ENCODE data around the gene CNOT4.

The CNOT4 gene

GRCh38 chr7:135391514-135391913, 118.4 kb downstream of the CNOT4 start:
- no peak for DNase-seq

- DNase-seq = peak; percentile 45
Measured at GRCh38 chr7:135390829-135391228, 119.1 kb downstream of the CNOT4 start.

GRCh38 chr7:135389971-135390370, 119.9 kb downstream of the CNOT4 start:
- DNase-seq = no peak

GRCh38 chr7:135388616-135389015, 121.3 kb downstream of the CNOT4 start:
- no peak for DNase-seq

- no peak for DNase-seq
Measured at GRCh38 chr7:135386776-135387175, 123.1 kb downstream of the CNOT4 start.

GRCh38 chr7:135386181-135386580, 123.7 kb downstream of the CNOT4 start:
- DNase-seq = no peak

DNA sequence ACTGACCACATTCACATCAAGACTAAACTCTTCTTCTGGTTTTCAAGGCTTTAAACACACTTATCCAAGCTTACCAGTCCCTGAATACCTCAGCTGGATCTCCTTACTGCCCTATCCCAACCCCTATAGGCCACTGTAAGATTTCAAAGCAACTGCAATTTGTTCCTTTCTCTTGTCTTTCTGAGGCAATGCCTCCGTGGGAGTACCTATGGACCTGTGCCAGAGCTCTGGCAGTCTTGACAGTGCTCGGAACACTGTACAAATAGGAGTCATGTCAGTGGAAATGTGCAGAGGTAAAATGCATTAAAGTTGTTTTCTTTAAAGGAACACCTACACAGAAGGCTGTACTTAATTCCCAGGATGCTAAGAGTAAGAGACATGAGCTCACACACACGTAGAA, 124.7 kb downstream of the CNOT4 start:
- no peak for DNase-seq

DNA sequence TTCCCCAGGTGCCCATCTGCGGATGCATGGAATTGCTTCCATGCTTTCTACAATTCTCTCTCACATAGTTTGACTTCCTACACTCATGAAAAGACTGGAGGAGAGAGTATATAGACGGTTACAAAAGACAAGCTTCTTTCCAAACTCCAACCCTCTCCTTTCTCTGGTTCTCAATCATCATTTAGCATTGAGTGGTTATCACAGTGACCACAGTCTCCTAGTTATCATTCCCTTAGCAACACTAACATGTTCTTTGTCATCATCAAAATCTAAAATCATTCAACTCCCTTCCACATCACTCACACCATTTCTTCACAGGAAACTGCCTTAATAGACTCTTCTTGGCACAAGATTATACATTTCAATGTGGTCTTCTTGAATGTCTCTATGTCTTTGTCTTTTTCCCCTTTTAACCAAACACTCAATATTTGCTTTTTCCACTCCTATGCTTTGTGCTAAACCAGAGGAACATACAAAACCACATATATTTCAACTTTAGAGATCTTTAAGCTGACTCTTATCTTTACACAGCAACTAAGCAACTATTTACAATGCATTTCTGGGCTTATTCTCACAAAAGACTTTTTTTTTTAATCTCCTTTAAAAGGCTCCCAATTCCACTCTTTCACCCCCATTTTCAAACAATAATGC, 126.3 kb downstream of the CNOT4 start:
- DNase-seq = no peak

GRCh38 chr7:135382173-135382572, 127.7 kb downstream of the CNOT4 start:
- DNase-seq = no peak

DNA sequence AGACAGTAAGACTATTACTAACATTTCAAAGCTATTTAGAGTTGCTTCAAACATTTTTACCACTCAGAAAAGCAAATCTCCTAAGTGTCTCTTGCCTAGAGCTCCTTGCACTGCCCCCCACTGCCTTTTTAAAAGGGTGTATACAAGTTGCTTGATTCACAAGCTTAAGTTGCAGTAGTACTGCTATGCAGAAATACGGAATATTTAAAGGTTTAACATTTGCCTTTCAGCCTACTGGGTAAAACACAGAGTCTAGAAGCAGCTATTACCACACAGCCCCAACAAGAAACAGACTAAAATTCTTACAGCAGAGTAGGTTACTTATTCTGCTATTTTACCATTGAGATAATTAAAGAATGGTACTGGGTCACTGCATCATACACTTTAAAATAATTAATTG, 128.5 kb downstream of the CNOT4 start:
- DNase-seq = no peak

GRCh38 chr7:135380351-135380750, 129.6 kb downstream of the CNOT4 start:
- DNase-seq = no peak

DNA sequence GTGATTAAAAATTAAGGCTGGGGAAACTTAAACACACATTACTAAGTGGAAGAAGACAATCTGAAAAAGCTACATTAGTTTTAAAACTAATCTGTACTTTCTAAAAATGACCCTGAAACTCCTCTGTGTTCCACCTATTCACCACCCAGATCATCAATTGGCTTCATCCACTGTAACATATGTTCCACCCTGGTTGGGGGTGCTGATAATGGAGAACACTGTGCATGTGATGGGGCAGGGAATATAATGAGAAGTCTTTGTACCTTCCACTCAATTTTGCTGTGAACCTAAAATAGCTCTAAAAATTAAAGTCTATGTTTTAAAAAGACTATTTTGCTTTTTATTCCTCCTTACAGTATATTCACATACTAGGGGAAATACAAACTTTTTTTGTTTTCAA, 132.7 kb downstream of the CNOT4 start:
- no peak for DNase-seq

DNA sequence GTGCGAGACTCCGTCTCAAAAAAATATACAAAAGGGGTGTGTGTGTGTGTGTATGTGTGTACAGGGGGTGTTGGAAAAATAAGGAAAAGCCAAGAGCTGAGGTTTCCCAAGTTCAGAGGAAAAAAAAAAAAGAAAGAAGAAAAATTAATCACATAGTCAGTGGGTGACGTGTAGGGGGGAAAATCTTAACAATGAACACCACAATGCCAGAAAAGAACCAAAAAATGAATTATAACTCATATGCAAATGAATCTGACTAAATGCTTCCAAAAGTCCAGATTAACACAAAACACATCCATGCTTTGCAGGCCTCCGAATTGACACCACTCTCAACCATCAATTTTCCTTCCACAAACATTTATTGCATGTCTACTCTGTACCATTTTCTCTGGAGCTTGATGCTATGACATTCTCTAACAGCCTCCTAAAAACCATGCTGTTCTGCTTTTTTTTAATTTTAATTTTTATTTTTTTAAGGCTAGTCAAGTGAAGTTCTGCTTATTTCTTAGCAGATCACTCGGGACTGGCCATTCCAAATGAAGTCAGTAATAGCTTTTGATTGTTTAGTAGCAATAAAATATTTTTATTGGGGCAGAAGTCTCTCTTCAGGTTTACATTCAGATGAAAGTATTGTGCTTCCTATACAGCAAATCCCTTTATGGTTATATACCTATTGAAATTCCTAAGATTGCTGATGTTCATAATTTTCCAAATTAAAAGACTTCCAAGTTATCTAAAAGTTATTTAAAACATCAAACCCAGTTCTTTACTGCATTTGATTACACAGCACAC, 133.8 kb downstream of the CNOT4 start:
- no peak for DNase-seq

- DNase-seq = no peak
Measured at GRCh38 chr7:135374736-135375135, 135.2 kb downstream of the CNOT4 start.

DNA sequence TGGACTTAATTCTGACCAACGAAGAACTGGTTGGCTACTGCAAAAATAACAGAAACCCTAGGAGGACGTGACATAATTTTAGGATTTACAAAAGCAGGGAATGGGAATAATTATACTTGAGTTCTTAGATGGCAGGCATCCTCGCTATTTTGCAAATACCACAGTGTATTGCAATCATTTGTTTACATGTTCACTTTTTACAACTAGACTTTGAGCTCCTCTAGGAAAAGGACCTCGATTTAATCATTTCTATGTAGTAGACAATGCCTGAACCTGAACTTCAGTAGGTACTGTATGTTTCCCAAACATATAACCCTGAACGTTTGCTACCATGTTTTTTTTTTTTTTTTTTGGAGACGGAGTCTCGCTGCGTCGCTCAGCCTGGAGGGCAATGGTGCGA, 137.7 kb downstream of the CNOT4 start:
- no peak for DNase-seq

DNA sequence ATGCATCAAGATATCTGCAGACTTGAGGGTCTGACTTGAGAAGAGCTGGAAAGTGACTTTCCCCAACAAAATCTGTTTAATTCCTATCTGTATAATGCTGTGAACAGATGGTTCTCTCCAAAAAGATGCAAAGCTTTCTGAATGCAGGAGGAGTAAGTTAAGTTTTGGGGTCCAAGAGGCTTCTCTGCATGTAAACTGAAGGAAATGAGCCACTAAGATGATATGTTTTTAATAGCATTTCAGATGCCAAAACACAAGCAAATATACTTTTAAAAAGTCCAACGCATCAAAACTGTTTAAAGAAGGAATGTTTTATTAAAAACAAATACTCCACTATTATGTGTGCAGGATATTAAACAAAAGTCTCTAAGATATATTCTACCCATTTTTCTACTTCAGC, 139.2 kb downstream of the CNOT4 start:
- no peak for DNase-seq

DNA sequence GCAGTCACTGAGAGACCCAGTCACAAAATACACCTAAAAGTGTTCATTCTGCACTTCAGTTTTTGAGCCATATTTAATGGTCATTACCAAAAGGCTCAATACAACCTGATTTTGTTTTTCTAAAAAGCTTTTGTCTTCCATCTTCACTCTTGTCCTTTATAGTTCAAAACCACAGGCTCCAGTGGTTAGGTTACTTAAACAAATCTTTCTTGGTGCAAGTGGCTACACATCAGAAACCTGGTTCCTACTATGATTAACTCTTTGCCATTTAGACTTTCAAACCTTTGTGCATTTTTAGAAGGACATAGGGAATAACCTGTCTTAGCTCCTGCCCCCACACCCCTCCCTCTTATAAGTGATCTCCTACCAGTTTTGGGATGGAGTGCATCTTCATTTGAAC, 140.5 kb downstream of the CNOT4 start:
- DNase-seq = no peak

DNA sequence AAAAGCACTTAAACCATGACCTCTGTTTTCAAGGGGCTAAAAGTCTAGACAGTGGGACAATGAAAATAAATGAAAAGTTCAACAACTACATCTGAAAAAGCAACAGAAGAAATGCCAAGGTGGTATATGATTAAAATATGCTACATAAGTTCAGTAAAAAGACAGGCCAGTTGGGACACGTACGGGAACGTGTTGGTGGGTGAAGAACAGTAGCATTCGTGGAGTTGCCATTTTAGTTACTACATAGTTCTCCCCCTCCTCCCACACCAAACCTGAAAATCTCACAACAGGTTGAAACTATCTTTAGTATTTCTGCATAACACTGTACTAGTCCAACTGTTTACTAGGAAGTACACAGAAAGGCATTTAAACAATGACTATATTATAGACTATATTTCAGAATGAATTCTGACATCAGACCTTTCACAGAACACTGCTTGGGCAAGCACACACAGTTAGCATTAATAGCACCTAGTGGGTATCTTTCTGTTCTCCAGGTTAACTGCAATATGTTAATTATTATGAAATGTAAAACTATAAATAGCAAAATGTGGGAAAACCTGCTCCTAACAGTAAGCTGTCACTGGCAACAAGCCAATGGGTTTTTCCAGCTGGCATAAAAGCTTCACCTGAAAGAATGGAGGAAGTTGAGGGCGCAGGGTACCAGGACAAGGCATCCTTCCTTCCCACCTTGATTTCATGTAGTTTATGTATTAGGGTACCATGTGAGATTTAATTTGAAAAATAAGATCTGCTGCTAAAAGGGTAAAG, 141.3 kb downstream of the CNOT4 start:
- DNase-seq = no peak

- DNase-seq = no peak
Measured at GRCh38 chr7:135366843-135367508, 142.9 kb downstream of the CNOT4 start.

DNA sequence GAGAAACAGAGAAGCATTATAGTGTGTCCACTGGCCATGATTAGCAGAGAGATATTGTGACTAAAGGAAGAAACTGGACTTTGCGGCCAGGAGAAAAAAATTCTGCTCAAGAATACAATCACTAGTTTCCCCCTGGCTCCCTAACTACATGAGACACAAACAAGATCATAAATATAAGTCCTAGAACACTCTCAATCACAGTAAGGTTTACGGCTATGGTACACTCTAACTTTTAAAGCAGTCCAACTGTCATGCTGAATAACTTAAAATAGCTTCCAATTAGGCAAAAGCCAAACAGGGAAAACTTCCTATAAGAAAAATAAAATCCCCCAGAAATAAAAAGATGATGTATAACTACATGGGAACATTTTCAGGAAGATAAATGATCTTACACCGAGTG, 144.2 kb downstream of the CNOT4 start:
- no peak for DNase-seq

DNA sequence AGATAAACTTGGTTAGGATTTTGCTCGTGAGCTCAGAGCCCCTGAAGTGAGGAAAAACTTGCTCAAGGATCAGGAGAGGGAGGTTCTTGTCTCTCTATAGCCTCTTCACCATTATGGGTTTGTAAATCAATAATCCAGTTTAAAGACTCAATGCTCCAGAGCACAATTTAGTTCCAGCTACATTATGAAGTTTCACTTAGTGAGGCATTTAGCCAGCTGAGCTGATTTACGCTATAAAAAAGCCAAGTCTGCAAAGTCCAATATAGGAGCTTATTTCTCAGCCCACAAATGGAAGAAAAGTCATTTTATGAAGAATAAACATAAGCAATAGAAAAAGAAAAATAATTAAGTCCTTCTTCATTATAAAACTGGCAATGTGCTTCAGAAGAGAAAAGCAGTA, 145.7 kb downstream of the CNOT4 start:
- DNase-seq = no peak

- DNase-seq = no peak
Measured at GRCh38 chr7:135362871-135363270, 147.0 kb downstream of the CNOT4 start.

GRCh38 chr7:135361788-135362187, 148.1 kb downstream of the CNOT4 start:
- DNase-seq = no peak

Measured in NCI-H1436 (cell line).